Esophagus squamous epithelium (tissue), 5 donors: ENCODE results near the gene IL2. TPM values are rescaled to one million over a fixed set of nuclear protein-coding genes. Genes with fewer than 3 reads are reported as not detected.

Experiments
- DNase-seq: peaks from one replicate; lab custom pipeline; 2025; lab: John Stamatoyannopoulos, UW
- H3K27ac ChIP-seq, 4 donors: fragments of 200-600 bp; sonication (generic); one replicate each; pipeline ENCODE4 v1.5.1; 2016 to 2019; ENCODE audit warnings: mild to moderate bottlenecking in 1 of 4
- H3K27me3 ChIP-seq, 4 donors: fragments of 200-600 bp; sonication (generic); 1 replicate in 3 of 4; 2 replicates in 1 of 4; pipeline versions ENCODE4 v1.5.1 to v1.6.0; 2017 to 2021; ENCODE audit warnings: antibody characterized with exemption in 1 of 4
- H3K36me3 ChIP-seq, 3 donors: fragments of 200-600 bp; sonication (generic); one replicate each; pipeline ENCODE4 v1.5.1; 2016 to 2019
- H3K4me1 ChIP-seq, 3 donors: fragments of 200-600 bp; sonication (generic); one replicate each; pipeline ENCODE4 v1.5.1; 2017 to 2019
- H3K4me3 ChIP-seq, 4 donors: fragments of 200-600 bp; sonication (generic); 1 replicate in 3 of 4; 2 replicates in 1 of 4; pipeline ENCODE4 v1.5.1; 2016 to 2019; ENCODE audit warnings: mild to moderate bottlenecking in 2 of 4, moderate library complexity in 1 of 4
- H3K9me3 ChIP-seq, 3 donors: fragments of 200-600 bp; sonication (generic); one replicate each; pipeline ENCODE4 v1.5.1; 2016 to 2019
- POLR2A ChIP-seq, 4 donors: fragments of 450-650 bp; IDR thresholded peaks; one replicate each; pipeline ENCODE4 v1.6.1; 2017; ENCODE audit warnings: antibody characterized with exemption in 4 of 4, mild to moderate bottlenecking in 4 of 4, moderate library complexity in 3 of 4
- WGBS, 2 donors: methylation state at CpG; one replicate each; pipeline ENCODE4 v1.1.5; 2018; 5-methylcytosine and 5-hydroxymethylcytosine counted together
- intact Hi-C: fragments of 100-400 bp; cut with DNase I; formaldehyde crosslinking; loops from one replicate; pipeline ENCODE4 v1.15.0; 2022
- total RNA-seq, 4 donors: library from RNA; depleted of rRNA; stranded (reverse); fragments of >200 nt; gene quantifications; one replicate each; pipeline ENCODE4 v1.1.0, GENCODE V29; 2016
- TF ChIP-seq, protein P1 (sequence below), 6 experiments: fragments of 450-650 bp in 4 of 6; fragments of 200-600 bp in 2 of 6; sonication (generic) in 2 of 6; IDR thresholded peaks; one replicate each; pipeline ENCODE4 v1.5.1; 2016 to 2019; ENCODE audit warnings: antibody characterized with exemption in 6 of 6, mild to moderate bottlenecking in 4 of 6, moderate library complexity in 4 of 6
- donor health status: DM: yes; HTN: yes; CAD: no.

Gene IL2
- total RNA-seq, 4 donors from 2014 or later: not detected

DNA sequence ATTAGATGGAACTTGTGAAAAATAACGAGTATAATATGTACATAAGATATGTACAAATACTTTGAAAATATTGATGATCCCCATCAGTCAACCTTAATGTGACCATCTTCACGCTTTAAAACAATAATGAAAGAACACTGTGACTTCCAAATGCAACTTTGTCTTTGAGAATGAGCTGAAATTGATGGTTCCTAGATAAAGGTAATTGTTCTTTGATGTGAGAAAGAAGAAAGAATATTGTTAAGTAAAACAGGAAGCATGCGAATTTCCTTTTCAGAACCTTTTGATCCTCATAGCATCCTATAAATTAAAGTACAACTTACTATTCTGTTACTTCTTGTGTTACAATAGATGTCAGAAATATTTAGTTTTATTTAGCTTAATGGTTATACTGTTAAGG is 22.2 kb downstream of the IL2 start:
- Histone ChIP-seq H3K9me3 (no peaks in the 10 kb centered on the region), H3K4me1 (no peaks in the 10 kb centered on the region), H3K4me3 (no peak overlapping the region), H3K27me3 (no peaks in the 10 kb centered on the region), H3K27ac (no peak overlapping the region), H3K36me3 (no peaks in the 10 kb centered on the region)
- DNase-seq: no peak
- WGBS, 2 donors: 60 to 66% methylated on average over 3 of the region's 3 CpGs
- TF ChIP-seq, protein P1, sequence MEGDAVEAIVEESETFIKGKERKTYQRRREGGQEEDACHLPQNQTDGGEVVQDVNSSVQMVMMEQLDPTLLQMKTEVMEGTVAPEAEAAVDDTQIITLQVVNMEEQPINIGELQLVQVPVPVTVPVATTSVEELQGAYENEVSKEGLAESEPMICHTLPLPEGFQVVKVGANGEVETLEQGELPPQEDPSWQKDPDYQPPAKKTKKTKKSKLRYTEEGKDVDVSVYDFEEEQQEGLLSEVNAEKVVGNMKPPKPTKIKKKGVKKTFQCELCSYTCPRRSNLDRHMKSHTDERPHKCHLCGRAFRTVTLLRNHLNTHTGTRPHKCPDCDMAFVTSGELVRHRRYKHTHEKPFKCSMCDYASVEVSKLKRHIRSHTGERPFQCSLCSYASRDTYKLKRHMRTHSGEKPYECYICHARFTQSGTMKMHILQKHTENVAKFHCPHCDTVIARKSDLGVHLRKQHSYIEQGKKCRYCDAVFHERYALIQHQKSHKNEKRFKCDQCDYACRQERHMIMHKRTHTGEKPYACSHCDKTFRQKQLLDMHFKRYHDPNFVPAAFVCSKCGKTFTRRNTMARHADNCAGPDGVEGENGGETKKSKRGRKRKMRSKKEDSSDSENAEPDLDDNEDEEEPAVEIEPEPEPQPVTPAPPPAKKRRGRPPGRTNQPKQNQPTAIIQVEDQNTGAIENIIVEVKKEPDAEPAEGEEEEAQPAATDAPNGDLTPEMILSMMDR (IDR thresholded peaks at IDR 0.05): no peak
- no peak for TF ChIP-seq POLR2A (IDR thresholded peaks at IDR 0.05)
- intact Hi-C loops: no loop called here

DNA sequence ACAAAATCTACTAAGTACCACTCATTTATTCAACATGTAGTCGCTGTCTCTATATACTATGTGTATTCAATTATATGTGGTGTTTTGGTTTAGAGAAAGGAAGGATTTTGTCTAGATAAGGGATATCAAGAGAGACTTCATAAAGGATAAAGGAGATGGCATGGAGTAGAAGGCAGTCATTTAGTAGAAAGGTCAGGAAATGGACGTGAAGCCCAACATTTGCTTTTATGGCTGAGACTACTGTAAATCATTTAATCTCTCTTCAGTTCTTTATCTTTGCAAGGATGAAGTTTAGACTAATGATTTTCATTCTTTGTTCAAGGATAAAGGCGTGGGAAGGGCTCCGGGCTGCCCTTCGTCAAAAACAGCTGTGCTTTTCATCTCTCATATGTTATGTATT is 25.2 kb downstream of the IL2 start:
- TF ChIP-seq, protein P1 (IDR thresholded peaks at IDR 0.05): no peak
- no peak for TF ChIP-seq POLR2A (IDR thresholded peaks at IDR 0.05)
- intact Hi-C loops: no loop called here
- WGBS, 2 donors: 38 to 41% methylated on average over 5 of the region's 5 CpGs

DNA sequence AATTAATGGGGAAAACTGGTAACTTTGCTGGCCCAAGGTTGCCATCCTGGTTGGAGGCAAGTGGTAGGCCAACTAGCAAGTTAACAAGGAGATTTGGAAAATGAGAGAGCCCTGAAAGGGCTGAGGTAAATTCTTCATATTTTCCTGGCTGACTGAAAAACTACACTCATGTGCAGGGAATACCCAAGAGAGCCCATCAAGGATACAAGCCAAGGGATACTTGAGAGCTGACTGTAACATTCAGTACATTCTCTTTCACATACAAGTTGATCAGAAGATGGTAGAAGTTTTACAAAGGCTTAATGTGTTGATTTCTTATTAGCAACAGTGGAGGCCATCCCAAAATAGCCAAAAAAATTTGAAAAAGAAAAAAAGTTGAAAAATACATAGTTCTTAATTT is 33.3 kb downstream of the IL2 start:
- no peak for DNase-seq
- Histone ChIP-seq H3K36me3 (no peaks in the 10 kb centered on the region), H3K4me1 (no peaks in the 10 kb centered on the region), H3K4me3 (no peak overlapping the region), H3K27ac (no peak overlapping the region), H3K27me3 (no peaks in the 10 kb centered on the region), H3K9me3 (no peaks in the 10 kb centered on the region)
- intact Hi-C loops: no loop called here
- TF ChIP-seq POLR2A (IDR thresholded peaks at IDR 0.05): no peak
- TF ChIP-seq, protein P1 (IDR thresholded peaks at IDR 0.05): no peak

More for the DNA sequence above, 25.2 kb downstream of the IL2 start:
- no peaks in the 10 kb centered on the region for H3K27me3 ChIP-seq
- H3K27ac ChIP-seq: no peak overlapping the region
- no peaks in the 10 kb centered on the region for H3K36me3 ChIP-seq
- H3K4me1 ChIP-seq: no peaks in the 10 kb centered on the region
- no peak overlapping the region for H3K4me3 ChIP-seq
- no peaks in the 10 kb centered on the region for H3K9me3 ChIP-seq
- no peak for DNase-seq

DNA sequence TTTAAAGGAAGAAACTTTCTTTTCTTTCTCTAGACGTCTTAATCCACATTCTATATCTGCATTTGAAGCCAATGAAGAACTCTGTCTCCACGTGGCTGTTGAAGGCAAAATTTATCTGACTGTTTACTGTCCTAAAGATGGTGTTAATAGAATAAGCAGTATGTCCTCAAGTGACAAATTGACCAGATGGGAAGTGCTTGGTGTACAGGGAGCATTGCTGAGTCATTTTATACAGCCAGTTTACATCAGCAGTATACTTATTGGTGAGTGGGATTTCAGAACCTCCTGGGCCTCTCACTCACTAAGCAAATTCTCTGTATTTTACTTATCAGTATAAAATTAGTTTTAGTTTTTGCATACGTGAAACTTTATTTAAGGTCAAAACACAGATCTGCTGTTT is 44.0 kb downstream of the IL2 start:
- Histone ChIP-seq H3K36me3 (no peaks in the 10 kb centered on the region), H3K27ac (no peak overlapping the region), H3K27me3 (no peaks in the 10 kb centered on the region), H3K9me3 (no peaks in the 10 kb centered on the region), H3K4me3 (no peak overlapping the region), H3K4me1 (no peaks in the 10 kb centered on the region)
- no peak for TF ChIP-seq POLR2A (IDR thresholded peaks at IDR 0.05)
- TF ChIP-seq, protein P1 (IDR thresholded peaks at IDR 0.05): no peak
- WGBS, 2 donors: 29 to 33% methylated on average over 3 of the region's 3 CpGs
- intact Hi-C loops: no loop called here
- DNase-seq: no peak

DNA sequence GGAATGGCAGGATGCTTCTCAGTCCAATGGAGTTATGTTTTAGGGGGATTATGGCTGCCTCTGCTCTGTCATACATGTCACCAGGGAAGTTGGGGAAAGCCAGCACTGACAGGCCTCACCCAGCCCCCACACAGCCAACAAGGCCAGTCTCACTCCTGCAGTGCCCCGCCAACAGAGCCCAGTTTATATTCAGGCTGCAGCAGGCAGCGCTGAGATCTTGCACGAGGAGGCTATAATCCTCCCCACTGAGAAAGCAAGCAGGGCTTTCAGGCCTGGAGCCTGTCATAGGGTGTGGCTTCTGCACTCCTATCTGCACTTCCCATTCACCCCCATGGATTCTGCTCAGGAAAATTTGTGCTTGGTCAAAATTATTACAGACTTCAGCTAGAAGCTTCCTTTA is 52.7 kb downstream of the IL2 start:
- 50% methylated on average over 2 of the region's 3 CpGs; no CpG with 5 or more reads in 1 of the 2 donors for WGBS, 2 donors
- H3K36me3 ChIP-seq: no peaks in the 10 kb centered on the region
- no peaks in the 10 kb centered on the region for H3K27me3 ChIP-seq
- H3K27ac ChIP-seq: no peak overlapping the region
- no peak for DNase-seq
- no peak overlapping the region for H3K4me3 ChIP-seq
- TF ChIP-seq, protein P1 (IDR thresholded peaks at IDR 0.05): no peak
- TF ChIP-seq POLR2A (IDR thresholded peaks at IDR 0.05): no peak
- no peaks in the 10 kb centered on the region for H3K4me1 ChIP-seq
- intact Hi-C loops: no loop called here
- H3K9me3 ChIP-seq: no peaks in the 10 kb centered on the region

Other genes with a start within 250 kb of the IL2 start
- not detected for gene ADAD1, start 77.7 kb downstream of the IL2 start, total RNA-seq
- under 1 TPM in 1 of 4 donors, not detected in 3; 0.66 TPM for gene IL21, start 164.3 kb upstream of the IL2 start, total RNA-seq